HepG2 (cell line): ENCODE results near the gene LRP1B.

ENCODE experiments used
- CTCF ChIP-seq: sonication (generic); formaldehyde crosslinking; IDR thresholded peaks from 2 replicates; pipeline ENCODE4 v1.5.0; 2020; ENCODE audit warnings: mild to moderate bottlenecking, missing genetic modification reagents, moderate library complexity
- EZH2 ChIP-seq: conservative IDR thresholded peaks from 2 replicates; pipeline ENCODE4 v1.6.1; 2012; ENCODE audit warnings: mild to moderate bottlenecking, low read depth, low read length, moderate library complexity
- FOXM1 ChIP-seq: sonication (generic); formaldehyde crosslinking; IDR thresholded peaks from 2 replicates; pipeline ENCODE4 v1.5.0; 2020; ENCODE audit warnings: missing genetic modification reagents
- HNRNPUL1 ChIP-seq: fragments of 200-400 bp; formaldehyde crosslinking; IDR thresholded peaks from 2 replicates; pipeline ENCODE4 v1.6.1; 2017; ENCODE audit warnings: low read depth, mild to moderate bottlenecking, low read length, moderate library complexity
- NCOA2 ChIP-seq: sonication (generic); formaldehyde crosslinking; IDR thresholded peaks from 2 replicates; pipeline ENCODE4 v1.8.0; 2022; ENCODE audit warnings: inconsistent platforms
- RAD21 ChIP-seq: fragments of 450-650 bp; formaldehyde crosslinking; IDR thresholded peaks from 2 replicates; pipeline ENCODE4 v1.5.0; 2020; ENCODE audit warnings: mild to moderate bottlenecking
- TOE1 ChIP-seq: sonication (generic); formaldehyde crosslinking; IDR thresholded peaks from 2 replicates; pipeline ENCODE4 v1.4.0; 2020; ENCODE audit warnings: mild to moderate bottlenecking, missing genetic modification reagents
- ZBTB1 ChIP-seq: sonication (generic); formaldehyde crosslinking; IDR thresholded peaks from 2 replicates; pipeline ENCODE4 v1.4.0; 2020; ENCODE audit warnings: missing genetic modification reagents, borderline replicate concordance
- ZBTB49 ChIP-seq: sonication (generic); formaldehyde crosslinking; IDR thresholded peaks from 2 replicates; pipeline ENCODE4 v1.4.0; 2020; ENCODE audit warnings: missing genetic modification reagents, borderline replicate concordance
- ZEB1 ChIP-seq: IDR thresholded peaks from 2 replicates; pipeline ENCODE4 v1.6.1; 2012; ENCODE audit warnings: mild to moderate bottlenecking, low read depth, inconsistent platforms; ENCODE audit not compliant: insufficient replicate concordance
- ZNF326 ChIP-seq: sonication (generic); formaldehyde crosslinking; IDR thresholded peaks from 2 replicates; pipeline ENCODE4 v1.4.0; 2020; ENCODE audit warnings: missing genetic modification reagents, borderline replicate concordance
- ZNF660 ChIP-seq: sonication (generic); formaldehyde crosslinking; IDR thresholded peaks from 2 replicates; pipeline ENCODE4 v1.5.1; 2020; ENCODE audit warnings: mild to moderate bottlenecking, low read depth, missing genetic modification reagents, borderline replicate concordance
- ZNF75D ChIP-seq: sonication (generic); formaldehyde crosslinking; IDR thresholded peaks from 2 replicates; pipeline ENCODE4 v1.8.1; 2023; ENCODE audit warnings: missing genetic modification reagents, mild to moderate bottlenecking, borderline replicate concordance

- no peak for TF ChIP-seq ZEB1
- no peak for TF ChIP-seq ZBTB49 (CRISPR knock-in tag)
- TF ChIP-seq CTCF (CRISPR knock-in tag): no peak
- TF ChIP-seq ZNF326: no peak
- TF ChIP-seq NCOA2 (CRISPR knock-in tag): no peak
- no peak for TF ChIP-seq FOXM1 (CRISPR knock-in tag)
- TF ChIP-seq ZNF660 (CRISPR knock-in tag): no peak
- no peak for TF ChIP-seq RAD21
- no peak for TF ChIP-seq ZBTB1 (CRISPR knock-in tag)
- TF ChIP-seq TOE1: no peak
- TF ChIP-seq ZNF75D (CRISPR knock-in tag): no peak
- no peak for TF ChIP-seq HNRNPUL1
- TF ChIP-seq EZH2: no peak
These were observed 470.6 kb downstream of the LRP1B start for GRCh38 chr2:141660232-141660631.
